ENCODE results near the gene VPS50.

DNA sequence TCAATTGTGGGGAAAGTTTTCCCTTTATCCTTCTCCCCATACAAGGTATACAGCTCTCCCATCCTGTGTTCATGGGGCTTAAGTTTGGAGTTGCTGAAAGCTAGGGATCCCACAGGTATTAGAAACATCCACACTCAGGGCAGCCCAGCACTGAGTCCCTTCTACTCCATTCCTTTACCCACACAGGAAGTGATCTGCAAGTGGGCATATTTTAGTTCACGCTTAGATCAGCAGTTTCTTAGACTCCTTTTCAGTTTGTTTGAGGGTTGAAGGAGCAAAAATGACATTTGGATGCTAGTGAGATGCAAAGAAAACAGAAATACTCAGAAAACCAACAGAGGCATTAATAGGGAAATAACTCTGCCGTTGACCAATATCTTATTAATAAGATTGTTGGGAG, 134.7 kb downstream of the VPS50 start:
- TF ChIP-seq POLR2AphosphoS5 (IDR thresholded peaks at IDR 0.05; ENCODE audit: borderline replicate concordance, low read depth, low read length) (no peak), EZH2 (IDR thresholded peaks at IDR 0.05) (no peak), FOXP2 (optimal IDR thresholded peaks at IDR 0.05; ENCODE audit: control extremely low read depth, extremely low read length, insufficient read depth) (no peak)
